GM23248 (cell line): ENCODE measurements around the gene ABCC6.

Experiments
- EZH2 ChIP-seq: fragments of 200-600 bp; sonication (generic); IDR thresholded peaks from 2 replicates; pipeline ENCODE4 v1.6.1; 2018; ENCODE audit warnings: antibody characterized with exemption, mild to moderate bottlenecking; ENCODE audit not compliant: insufficient read depth, poor library complexity, severe bottlenecking
- EZH2phosphoT487 ChIP-seq: fragments of 200-600 bp; sonication (generic); IDR thresholded peaks from 2 replicates; pipeline ENCODE4 v1.6.1; 2018; ENCODE audit warnings: antibody characterized with exemption, moderate library complexity, mild to moderate bottlenecking, low read depth; ENCODE audit not compliant: insufficient read depth

- TF ChIP-seq EZH2 (no peak), EZH2phosphoT487 (no peak)
Measured at GRCh38 chr16:16141141-16141540, 82.2 kb downstream of the ABCC6 start.
